HEK293T (cell line): ENCODE results near the gene MLXIP.

ENCODE experiments used
- CTCF ChIA-PET: fragments of 350-600 bp; formaldehyde crosslinking; extraction: SDS; loops from one replicate; lab custom pipeline; 2021; ENCODE audit warnings: antibody characterized with exemption, inconsistent platforms; lab: Yijun Ruan, JAX
- POLR2A ChIA-PET: fragments of 350-600 bp; formaldehyde crosslinking; extraction: SDS; loops from one replicate; lab custom pipeline; 2020; ENCODE audit warnings: antibody characterized with exemption, inconsistent platforms; lab: Yijun Ruan, JAX
- DNase-seq: peaks from one replicate; pipeline ENCODE4 v3.0.0; 2012; ENCODE audit warnings: mixed read lengths; ENCODE audit errors: extremely low spot score
- ARNT ChIP-seq: fragments of 450-650 bp; IDR thresholded peaks from 2 replicates; pipeline ENCODE4 v1.6.1; 2017; ENCODE audit warnings: mild to moderate bottlenecking
- BHLHE40 ChIP-seq: fragments of 450-650 bp; IDR thresholded peaks from 2 replicates; pipeline ENCODE4 v1.6.1; 2016; ENCODE audit warnings: mild to moderate bottlenecking, moderate library complexity, borderline replicate concordance
- CTBP1 ChIP-seq: fragments of 450-650 bp; IDR thresholded peaks from 2 replicates; pipeline ENCODE4 v1.6.1; 2016; ENCODE audit warnings: borderline replicate concordance
- ELF4 ChIP-seq: fragments of 450-650 bp; IDR thresholded peaks from 2 replicates; pipeline ENCODE4 v1.6.1; 2017; ENCODE audit warnings: antibody characterized with exemption
- FOXA1 ChIP-seq: fragments of 450-650 bp; IDR thresholded peaks from 2 replicates; pipeline ENCODE4 v1.6.1; 2016; ENCODE audit warnings: mild to moderate bottlenecking
- FOXK2 ChIP-seq: fragments of 450-650 bp; IDR thresholded peaks from 2 replicates; pipeline ENCODE4 v1.6.1; 2016; ENCODE audit warnings: mild to moderate bottlenecking
- FOXM1 ChIP-seq: fragments of 450-650 bp; IDR thresholded peaks from 2 replicates; pipeline ENCODE4 v1.6.1; 2017; ENCODE audit warnings: mild to moderate bottlenecking, borderline replicate concordance
- HDGF ChIP-seq: fragments of 450-650 bp; IDR thresholded peaks from 2 replicates; pipeline ENCODE4 v1.6.1; 2017; ENCODE audit warnings: antibody characterized with exemption, borderline replicate concordance
- L3MBTL2 ChIP-seq: fragments of 450-650 bp; conservative IDR thresholded peaks from 2 replicates; pipeline ENCODE4 v1.6.1; 2016; ENCODE audit warnings: mild to moderate bottlenecking
- LEF1 ChIP-seq: fragments of 450-650 bp; IDR thresholded peaks from 2 replicates; pipeline ENCODE4 v1.6.1; 2017; ENCODE audit warnings: mild to moderate bottlenecking, borderline replicate concordance
- NFRKB ChIP-seq: fragments of 450-650 bp; IDR thresholded peaks from 2 replicates; pipeline ENCODE4 v1.6.1; 2016; ENCODE audit warnings: mild to moderate bottlenecking, moderate library complexity
- SP1 ChIP-seq: fragments of 450-650 bp; IDR thresholded peaks from 2 replicates; pipeline ENCODE4 v1.6.1; 2017
- SUZ12 ChIP-seq: fragments of 450-650 bp; IDR thresholded peaks from 2 replicates; pipeline ENCODE4 v1.6.1; 2016; ENCODE audit warnings: mild to moderate bottlenecking
- TARDBP ChIP-seq: fragments of 450-650 bp; IDR thresholded peaks from 2 replicates; pipeline ENCODE4 v1.6.1; 2016
- ZNF384 ChIP-seq: fragments of 450-650 bp; IDR thresholded peaks from 2 replicates; pipeline ENCODE4 v1.6.1; 2016
- TF ChIP-seq, protein P1 (sequence below): fragments of 450-650 bp; IDR thresholded peaks from 2 replicates; pipeline ENCODE4 v1.6.1; 2016

The MLXIP gene

DNA sequence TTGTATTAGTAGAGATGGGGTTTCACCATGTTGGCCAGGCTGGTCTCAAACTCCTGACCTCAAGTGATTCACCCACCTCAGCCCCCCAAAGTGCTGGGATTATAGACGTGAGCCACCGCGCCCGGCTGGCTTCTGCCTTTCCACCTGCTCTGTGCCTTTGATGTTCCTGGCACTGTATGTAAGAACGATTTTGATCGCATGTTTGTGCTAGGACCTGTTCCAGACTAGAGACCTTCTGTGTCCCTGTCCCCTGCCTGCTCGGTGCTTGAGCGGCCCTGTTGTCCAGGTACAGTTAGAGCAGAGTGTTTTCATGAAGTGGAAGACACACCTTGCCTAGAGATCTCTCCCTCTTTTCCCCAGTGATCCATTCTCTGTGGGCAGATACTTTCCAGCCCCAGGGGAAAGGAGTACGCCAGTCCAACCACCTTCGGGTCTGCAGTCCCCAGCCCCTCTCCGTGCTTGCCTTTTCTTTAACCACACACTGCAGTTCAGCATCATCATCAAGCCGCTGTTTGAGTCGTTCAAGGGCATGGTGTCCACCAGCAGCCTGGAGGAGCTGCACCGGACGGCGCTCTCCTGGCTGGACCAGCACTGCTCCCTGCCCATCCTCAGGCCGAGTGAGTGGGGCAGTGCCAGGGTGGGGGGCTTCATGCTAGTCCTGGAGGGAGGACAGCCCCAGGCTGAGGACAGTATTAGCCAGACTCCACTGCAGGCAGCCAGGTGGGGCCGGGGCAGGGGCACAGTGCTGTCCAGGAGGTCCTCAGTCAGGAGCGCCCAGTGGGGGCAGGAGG, 62.1 kb downstream of the MLXIP start:
- POLR2A ChIA-PET, result no interaction called here
- TF ChIP-seq TARDBP (no peak), FOXA1 (no peak), NFRKB (no peak), BHLHE40 (no peak), FOXM1 (no peak), HDGF (no peak), LEF1 (no peak)
- CTCF ChIA-PET, result no interaction called here
- no peak for DNase-seq

DNA sequence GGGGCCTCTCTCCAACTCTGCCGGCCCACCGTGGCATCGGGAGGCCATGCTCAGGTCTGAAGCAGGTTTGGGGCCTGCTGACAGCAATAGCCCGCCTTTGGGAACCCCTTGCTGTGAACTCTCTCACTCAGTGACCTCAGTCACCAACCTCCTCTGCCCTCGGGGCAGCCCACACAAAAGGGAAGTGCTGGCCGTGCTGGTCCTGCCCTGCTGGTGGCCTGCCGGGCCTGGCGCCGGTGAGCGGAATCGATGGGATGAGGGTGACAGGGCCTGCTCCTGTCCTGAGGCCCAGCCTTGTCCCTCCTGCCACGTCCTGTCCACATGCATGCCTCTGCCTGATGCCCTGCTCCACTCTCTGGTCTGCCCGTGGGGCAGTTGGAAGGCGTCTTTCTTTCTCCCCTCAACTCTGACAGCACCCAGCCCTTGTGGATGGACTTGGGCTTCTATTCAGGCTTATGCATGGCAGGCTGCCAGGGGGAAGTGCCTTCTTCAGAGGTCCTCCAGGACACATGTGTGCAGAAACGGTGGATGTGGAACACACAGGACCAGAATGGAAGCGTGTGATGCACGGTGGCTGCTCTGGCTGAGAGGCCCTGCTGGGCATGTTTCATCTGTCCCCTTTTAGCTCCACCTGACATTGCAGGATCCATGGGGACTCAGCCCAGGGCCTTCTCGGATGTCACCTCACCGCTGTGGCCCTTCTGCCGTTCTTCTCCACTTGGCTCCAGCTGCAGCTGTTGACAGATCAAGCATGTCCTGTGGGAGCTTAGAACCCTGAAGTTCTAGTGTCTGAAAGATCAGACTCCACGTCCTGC, 63.6 kb downstream of the MLXIP start:
- no peak for DNase-seq
- ChIA-PET CTCF (no interaction called here), POLR2A (no interaction called here)
- TF ChIP-seq ARNT, result no peak
- no peak for TF ChIP-seq SUZ12
- TF ChIP-seq HDGF, result no peak
- TF ChIP-seq L3MBTL2, result no peak
- TF ChIP-seq TARDBP, result no peak
- no peak for TF ChIP-seq NFRKB
- TF ChIP-seq FOXM1, result no peak
- TF ChIP-seq FOXK2, result no peak
- no peak for TF ChIP-seq BHLHE40
- TF ChIP-seq, protein P1, sequence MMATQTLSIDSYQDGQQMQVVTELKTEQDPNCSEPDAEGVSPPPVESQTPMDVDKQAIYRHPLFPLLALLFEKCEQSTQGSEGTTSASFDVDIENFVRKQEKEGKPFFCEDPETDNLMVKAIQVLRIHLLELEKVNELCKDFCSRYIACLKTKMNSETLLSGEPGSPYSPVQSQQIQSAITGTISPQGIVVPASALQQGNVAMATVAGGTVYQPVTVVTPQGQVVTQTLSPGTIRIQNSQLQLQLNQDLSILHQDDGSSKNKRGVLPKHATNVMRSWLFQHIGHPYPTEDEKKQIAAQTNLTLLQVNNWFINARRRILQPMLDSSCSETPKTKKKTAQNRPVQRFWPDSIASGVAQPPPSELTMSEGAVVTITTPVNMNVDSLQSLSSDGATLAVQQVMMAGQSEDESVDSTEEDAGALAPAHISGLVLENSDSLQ, result no peak
- no peak for TF ChIP-seq SP1
- TF ChIP-seq CTBP1, result no peak
- TF ChIP-seq ZNF384, result no peak
- no peak for TF ChIP-seq LEF1
- no peak for TF ChIP-seq FOXA1
- TF ChIP-seq ELF4, result no peak

DNA sequence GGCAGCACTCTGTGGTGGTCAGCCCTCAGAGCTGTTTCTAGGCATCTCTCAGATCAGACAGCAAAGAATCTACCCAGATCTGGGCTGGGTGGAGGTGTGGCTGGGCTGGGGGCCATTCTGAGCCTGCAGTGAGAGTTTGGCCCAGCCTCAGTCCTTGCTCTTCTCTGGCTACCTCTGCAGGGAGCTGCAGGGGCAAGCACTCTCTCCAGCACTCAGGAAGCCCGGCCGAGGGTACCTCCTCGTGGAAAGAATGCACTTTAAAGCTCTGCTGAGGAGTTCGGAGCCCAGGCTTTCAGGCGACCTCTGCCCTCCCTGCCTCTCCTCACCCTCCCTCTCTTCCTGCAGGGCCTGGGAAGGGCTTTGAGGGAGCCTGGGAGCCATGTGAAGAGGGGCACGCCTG, 64.3 kb downstream of the MLXIP start:
- ChIA-PET CTCF (no interaction called here), POLR2A (no interaction called here)
- TF ChIP-seq ARNT (no peak), FOXM1 (no peak), LEF1 (no peak), HDGF (no peak), SP1 (no peak), TARDBP (no peak), FOXK2 (no peak), ZNF384 (no peak), BHLHE40 (no peak), CTBP1 (no peak), ELF4 (no peak), L3MBTL2 (no peak), NFRKB (no peak), SUZ12 (no peak), FOXA1 (no peak)
- TF ChIP-seq, protein P1, result no peak
- no peak for DNase-seq

DNA sequence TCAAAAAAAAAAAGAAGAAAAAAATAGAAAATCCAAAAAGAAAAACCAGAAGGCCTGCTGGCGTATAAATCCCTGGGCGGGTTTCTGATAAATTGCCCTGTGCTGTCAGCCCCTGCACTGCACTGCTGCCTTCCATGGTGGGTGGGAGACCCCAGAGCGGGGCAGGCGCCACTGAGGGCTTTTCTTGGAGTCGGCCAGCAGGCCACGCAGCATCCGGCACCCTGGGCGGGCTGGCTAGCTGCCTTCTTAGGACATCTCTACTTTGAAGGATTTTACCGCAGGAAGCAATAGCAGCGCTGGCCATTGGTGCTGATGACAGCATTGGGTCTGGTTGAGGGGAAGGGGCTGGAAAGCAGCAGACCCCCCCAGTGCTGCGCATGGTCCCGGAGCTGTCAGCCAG, 66.3 kb downstream of the MLXIP start:
- no peak for DNase-seq
- ChIA-PET POLR2A (no interaction called here), CTCF (no interaction called here)

DNA sequence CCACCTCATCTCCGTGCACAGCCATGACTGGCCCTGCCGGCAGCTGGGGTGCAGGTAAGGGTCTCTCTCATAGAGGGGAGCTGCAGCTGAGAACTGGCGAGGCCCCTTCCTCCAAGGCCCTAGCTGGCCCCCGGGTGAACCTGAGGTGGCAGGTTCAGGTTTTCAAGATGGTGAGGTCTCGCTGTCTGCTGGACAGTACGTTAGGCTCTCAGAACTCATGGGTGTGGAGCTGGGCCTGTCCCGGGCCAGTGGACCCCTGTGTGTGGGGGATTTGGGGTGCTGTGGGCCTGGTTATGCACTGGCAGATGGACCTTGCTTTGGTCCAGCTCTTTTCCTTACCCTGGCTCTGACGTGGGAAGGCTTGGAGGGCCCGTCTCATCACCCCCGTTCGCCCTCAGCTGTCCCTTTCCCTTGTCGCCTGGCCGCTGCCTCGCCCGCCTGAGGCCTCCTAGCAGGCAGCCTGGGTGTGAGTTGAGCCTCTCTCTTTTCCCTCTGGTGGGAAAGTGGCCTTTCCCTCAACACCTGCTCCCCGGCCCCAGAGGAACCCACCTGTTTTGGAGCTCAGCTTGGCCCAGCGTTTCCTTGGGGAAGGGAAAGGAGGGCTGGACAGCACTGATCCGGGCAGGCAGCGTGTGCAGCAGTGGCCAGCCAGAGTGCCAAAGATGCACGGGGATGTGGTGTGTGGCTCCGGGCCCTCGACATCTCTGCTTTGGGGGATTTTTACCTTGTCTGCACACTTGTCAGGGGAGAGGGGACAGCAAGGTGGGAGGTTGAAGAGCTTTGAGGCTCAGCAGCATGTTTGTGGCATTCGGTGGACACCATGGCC, 67.2 kb downstream of the MLXIP start:
- DNase-seq, result no peak
- ChIA-PET CTCF (interaction anchor here (0.7 kb wide), 1 partner anchor 97 kb away, joined by 3 read pairs; no protein-coding TSS in a partner anchor), POLR2A (no interaction called here)
- TF ChIP-seq BHLHE40 (no peak), LEF1 (no peak), CTBP1 (no peak), SP1 (no peak), ARNT (no peak), ZNF384 (no peak), FOXK2 (no peak), NFRKB (no peak), L3MBTL2 (no peak), FOXM1 (no peak)

More for the DNA sequence above, 66.3 kb downstream of the MLXIP start:
- no peak for TF ChIP-seq HDGF
- no peak for TF ChIP-seq LEF1
- no peak for TF ChIP-seq ELF4
- no peak for TF ChIP-seq FOXM1
- no peak for TF ChIP-seq SUZ12
- TF ChIP-seq BHLHE40, result no peak
- TF ChIP-seq L3MBTL2, result no peak
- no peak for TF ChIP-seq FOXA1
